Neural progenitor cell (in vitro differentiated cells): Measurements from ENCODE around the gene DLL4. TPM values are rescaled to one million over a fixed set of nuclear protein-coding genes. Genes with fewer than 3 reads are reported as not detected.

Experiments used
- DNase-seq: peaks from one replicate; pipeline ENCODE4 v3.0.0-alpha.2; 2016; ENCODE audit warnings: low spot score
- H2AFZ ChIP-seq: fragments of 200-600 bp; sonication (generic); replicated peaks from 2 replicates; pipeline ENCODE4 v1.6.1; 2016; ENCODE audit warnings: antibody characterized with exemption
- H3F3A ChIP-seq: fragments of 200-600 bp; sonication (generic); 2 replicates; pipeline ENCODE4 v1.6.1; 2016; ENCODE audit warnings: antibody characterized with exemption, low read depth
- H3K27ac ChIP-seq: fragments of 200-600 bp; sonication (generic); 2 replicates; pipeline ENCODE4 v1.5.1; 2016; ENCODE audit warnings: mild to moderate bottlenecking
- H3K27me3 ChIP-seq: fragments of 200-600 bp; sonication (generic); 2 replicates; pipeline ENCODE4 v1.6.1; 2016; ENCODE audit warnings: mild to moderate bottlenecking, moderate library complexity
- H3K36me3 ChIP-seq: fragments of 200-600 bp; sonication (generic); 2 replicates; pipeline ENCODE4 v1.5.1; 2016
- H3K4me1 ChIP-seq: fragments of 200-600 bp; sonication (generic); 2 replicates; pipeline ENCODE4 v1.6.1; 2016; ENCODE audit warnings: mixed run types
- H3K4me2 ChIP-seq: fragments of 200-600 bp; sonication (generic); 2 replicates; pipeline ENCODE4 v1.6.1; 2016
- H3K4me3 ChIP-seq: fragments of 200-600 bp; sonication (generic); 2 replicates; pipeline ENCODE4 v1.5.1; 2016
- H3K79me2 ChIP-seq: fragments of 200-600 bp; sonication (generic); 2 replicates; pipeline ENCODE4 v1.6.1; 2016; ENCODE audit warnings: low read depth
- H3K9ac ChIP-seq: fragments of 200-600 bp; sonication (generic); 2 replicates; pipeline ENCODE4 v1.6.1; 2016
- H3K9me3 ChIP-seq: fragments of 200-600 bp; sonication (generic); 2 replicates; pipeline ENCODE4 v1.5.1; 2016; ENCODE audit warnings: low read depth
- H4K20me1 ChIP-seq: fragments of 200-600 bp; sonication (generic); 2 replicates; pipeline ENCODE4 v1.6.1; 2016; ENCODE audit warnings: low read depth
- H3K27ac Mint-ChIP-seq: 3 replicates; pipeline ENCODE4 v1.8.0; 2021; ENCODE audit warnings: mixed read lengths
- H3K27me3 Mint-ChIP-seq: 2 replicates; pipeline ENCODE4 v1.8.0; 2022; ENCODE audit warnings: low read depth, mild to moderate bottlenecking, inconsistent platforms, moderate library complexity, mixed read lengths; ENCODE audit not compliant: insufficient read depth
- H3K36me3 Mint-ChIP-seq: 3 replicates; pipeline ENCODE4 v1.8.0; 2021; ENCODE audit warnings: mixed read lengths
- H3K4me1 Mint-ChIP-seq: 3 replicates; pipeline ENCODE4 v1.8.0; 2021; ENCODE audit warnings: mixed read lengths
- H3K4me3 Mint-ChIP-seq: 3 replicates; pipeline ENCODE4 v1.8.0; 2021; ENCODE audit warnings: mild to moderate bottlenecking, moderate library complexity, mixed read lengths
- H3K9me3 Mint-ChIP-seq: 3 replicates; pipeline ENCODE4 v1.8.0; 2020; ENCODE audit warnings: mixed read lengths
- EZH2 ChIP-seq: fragments of 200-600 bp; sonication (generic); IDR thresholded peaks from 2 replicates; pipeline ENCODE4 v1.6.1; 2017; ENCODE audit warnings: antibody characterized with exemption, mild to moderate bottlenecking, moderate library complexity
- EZH2phosphoT487 ChIP-seq: fragments of 200-600 bp; sonication (generic); IDR thresholded peaks from 2 replicates; pipeline ENCODE4 v1.6.1; 2017; ENCODE audit warnings: antibody characterized with exemption
- total RNA-seq: library from RNA; depleted of rRNA; stranded (reverse); fragments of >200 nt; gene quantifications from 2 replicates; pipeline ENCODE4 v1.2.3, GENCODE V29; 2015; ENCODE audit warnings: low replicate concordance
- TF ChIP-seq, protein P1 (sequence below): fragments of 200-600 bp; sonication (generic); IDR thresholded peaks from 2 replicates; pipeline ENCODE4 v1.5.1; 2017; ENCODE audit warnings: antibody characterized with exemption, mild to moderate bottlenecking

Gene DLL4
- total RNA-seq: 0.12 TPM in 1 of 2 replicates, not detected in the other

DNA sequence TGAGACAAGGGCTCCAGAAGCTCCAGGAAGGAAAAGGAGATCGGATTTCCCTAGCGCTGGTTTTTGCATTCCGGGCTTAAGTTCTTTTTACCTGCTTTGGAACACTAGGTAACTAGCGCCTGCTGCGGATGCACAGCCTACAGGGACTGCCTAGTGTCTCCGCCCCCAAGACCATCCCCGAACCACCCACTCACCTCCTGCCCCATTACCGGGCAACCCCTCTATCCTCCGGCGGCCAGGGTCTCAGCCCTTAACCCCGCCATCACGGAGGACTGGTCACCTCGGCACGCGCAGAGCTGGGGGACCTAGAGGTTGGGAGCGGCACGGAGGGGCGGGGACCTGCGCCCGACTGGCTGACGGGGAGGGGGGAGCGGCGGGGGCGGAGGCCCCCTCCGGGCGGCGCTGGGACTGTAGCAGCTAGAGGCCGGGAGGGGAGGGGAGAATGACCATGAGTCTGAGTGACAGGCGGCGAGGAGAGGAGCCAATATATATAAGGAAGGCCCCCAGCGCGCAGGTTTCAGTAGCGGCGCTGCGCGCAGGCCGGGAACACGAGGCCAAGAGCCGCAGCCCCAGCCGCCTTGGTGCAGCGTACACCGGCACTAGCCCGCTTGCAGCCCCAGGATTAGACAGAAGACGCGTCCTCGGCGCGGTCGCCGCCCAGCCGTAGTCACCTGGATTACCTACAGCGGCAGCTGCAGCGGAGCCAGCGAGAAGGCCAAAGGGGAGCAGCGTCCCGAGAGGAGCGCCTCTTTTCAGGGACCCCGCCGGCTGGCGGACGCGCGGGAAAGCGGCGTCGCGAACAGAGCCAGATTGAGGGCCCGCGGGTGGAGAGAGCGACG, at the start of gene DLL4:
Gene DLL4 (plus strand): TSS at position 520 of the 839 bp plus-strand sequence. CDS start 329 bp downstream, outside the sequence.
- Histone ChIP-seq H3K4me1 (peaks cover 54% of the 10 kb centered on the region), H3K36me3 (no peaks in the 10 kb centered on the region)

GRCh38 chr15:40879609-40880008, 49.5 kb upstream of the DLL4 start:
- H3K27me3 Mint-ChIP-seq: peaks cover 3% of the 10 kb centered on the region
- Histone ChIP-seq H3K36me3 (no peaks in the 10 kb centered on the region), H3K79me2 (no peaks in the 10 kb centered on the region), H3F3A (no peaks in the 10 kb centered on the region), H3K4me1 (peaks cover under 1% of the 10 kb centered on the region), H2AFZ (no peak overlapping the region), H4K20me1 (no peaks in the 10 kb centered on the region), H3K9ac (no peak overlapping the region), H3K27ac (no peak overlapping the region), H3K4me3 (no peak overlapping the region), H3K27me3 (peaks cover 3% of the 10 kb centered on the region), H3K9me3 (no peaks in the 10 kb centered on the region), H3K4me2 (no peak overlapping the region)
- no peak overlapping the region for H3K27ac Mint-ChIP-seq
- TF ChIP-seq EZH2phosphoT487 (no peak), EZH2 (no peak)
- TF ChIP-seq, protein P1, sequence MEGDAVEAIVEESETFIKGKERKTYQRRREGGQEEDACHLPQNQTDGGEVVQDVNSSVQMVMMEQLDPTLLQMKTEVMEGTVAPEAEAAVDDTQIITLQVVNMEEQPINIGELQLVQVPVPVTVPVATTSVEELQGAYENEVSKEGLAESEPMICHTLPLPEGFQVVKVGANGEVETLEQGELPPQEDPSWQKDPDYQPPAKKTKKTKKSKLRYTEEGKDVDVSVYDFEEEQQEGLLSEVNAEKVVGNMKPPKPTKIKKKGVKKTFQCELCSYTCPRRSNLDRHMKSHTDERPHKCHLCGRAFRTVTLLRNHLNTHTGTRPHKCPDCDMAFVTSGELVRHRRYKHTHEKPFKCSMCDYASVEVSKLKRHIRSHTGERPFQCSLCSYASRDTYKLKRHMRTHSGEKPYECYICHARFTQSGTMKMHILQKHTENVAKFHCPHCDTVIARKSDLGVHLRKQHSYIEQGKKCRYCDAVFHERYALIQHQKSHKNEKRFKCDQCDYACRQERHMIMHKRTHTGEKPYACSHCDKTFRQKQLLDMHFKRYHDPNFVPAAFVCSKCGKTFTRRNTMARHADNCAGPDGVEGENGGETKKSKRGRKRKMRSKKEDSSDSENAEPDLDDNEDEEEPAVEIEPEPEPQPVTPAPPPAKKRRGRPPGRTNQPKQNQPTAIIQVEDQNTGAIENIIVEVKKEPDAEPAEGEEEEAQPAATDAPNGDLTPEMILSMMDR: no peak
- DNase-seq: no peak
- no peaks in the 10 kb centered on the region for H3K36me3 Mint-ChIP-seq
- H3K4me1 Mint-ChIP-seq: peaks cover 1% of the 10 kb centered on the region
- H3K4me3 Mint-ChIP-seq: no peak overlapping the region
- H3K9me3 Mint-ChIP-seq: peaks cover 2% of the 10 kb centered on the region

More for the DNA sequence above, at the start of gene DLL4:
- Histone ChIP-seq H3K9ac (no peak within 1 kb of the TSS), H3F3A (peaks cover 25% of the 10 kb centered on the region), H3K79me2 (no peaks in the 10 kb centered on the region), H2AFZ (peak within 1 kb of the TSS; percentile 42), H3K9me3 (no peaks in the 10 kb centered on the region), H3K4me3 (peak within 1 kb of the TSS; percentile 57), H3K27me3 (peaks cover 100% of the 10 kb centered on the region), H3K27ac (no peak within 1 kb of the TSS), H3K4me2 (peak within 1 kb of the TSS; percentile 82), H4K20me1 (peaks cover 59% of the 10 kb centered on the region)
- DNase-seq: peak; percentile 81
- H3K27ac Mint-ChIP-seq: no peak within 1 kb of the TSS
- H3K9me3 Mint-ChIP-seq: no peaks in the 10 kb centered on the region
- H3K4me3 Mint-ChIP-seq: peak within 1 kb of the TSS; percentile 84
- H3K4me1 Mint-ChIP-seq: peaks cover 41% of the 10 kb centered on the region
- peaks cover 70% of the 10 kb centered on the region for H3K27me3 Mint-ChIP-seq
- no peaks in the 10 kb centered on the region for H3K36me3 Mint-ChIP-seq
- peak; percentile 74 for TF ChIP-seq EZH2phosphoT487
- TF ChIP-seq, protein P1: no peak
- peak; percentile 78 for TF ChIP-seq EZH2

- TF ChIP-seq EZH2phosphoT487 (no peak), EZH2 (no peak)
- TF ChIP-seq, protein P1: no peak
- Histone ChIP-seq H3K4me3 (no peak overlapping the region), H3K36me3 (no peaks in the 10 kb centered on the region), H3K9me3 (no peaks in the 10 kb centered on the region), H3K79me2 (no peaks in the 10 kb centered on the region), H2AFZ (no peak overlapping the region), H3F3A (no peaks in the 10 kb centered on the region), H4K20me1 (no peaks in the 10 kb centered on the region), H3K9ac (no peak overlapping the region), H3K4me1 (no peaks in the 10 kb centered on the region), H3K27ac (no peak overlapping the region), H3K27me3 (no peaks in the 10 kb centered on the region), H3K4me2 (no peak overlapping the region)
- Mint-ChIP-seq H3K4me3 (no peak overlapping the region), H3K9me3 (peaks cover 2% of the 10 kb centered on the region), H3K27ac (no peak overlapping the region), H3K36me3 (no peaks in the 10 kb centered on the region), H3K27me3 (peaks cover 2% of the 10 kb centered on the region), H3K4me1 (no peaks in the 10 kb centered on the region)
- DNase-seq: no peak
These were observed 47.8 kb upstream of the DLL4 start for GRCh38 chr15:40881351-40881750.
